Trophoblast cell (in vitro differentiated cells and primary cell): ENCODE data around the gene SPON1.
A peak's percentile ranks its signal among the peaks of the same experiment; 100 is the strongest.

Source experiments
- DNase-seq, 2 donors: peaks; one replicate each; pipeline ENCODE4 v3.0.0-alpha.2; 2016
- H2AFZ ChIP-seq: 2 replicates; pipeline ENCODE4 v1.6.1; 2013; ENCODE audit warnings: low read length, moderate library complexity, mild to moderate bottlenecking; ENCODE audit not compliant: insufficient read depth, poor library complexity
- H2AK5ac ChIP-seq: 2 replicates; pipeline ENCODE4 v1.6.1; 2013; ENCODE audit warnings: mild to moderate bottlenecking, low read length
- H2BK120ac ChIP-seq: 2 replicates; pipeline ENCODE4 v1.6.1; 2013; ENCODE audit warnings: low read length, mild to moderate bottlenecking, moderate library complexity; ENCODE audit not compliant: insufficient read depth, poor library complexity
- H2BK12ac ChIP-seq: 2 replicates; pipeline ENCODE4 v1.6.1; 2013; ENCODE audit warnings: mild to moderate bottlenecking, low read length, moderate library complexity
- H2BK5ac ChIP-seq: 2 replicates; pipeline ENCODE4 v1.6.1; 2013; ENCODE audit warnings: low read length, low read depth, moderate library complexity, mild to moderate bottlenecking; ENCODE audit not compliant: poor library complexity
- H3K14ac ChIP-seq: 2 replicates; pipeline ENCODE4 v1.6.1; 2013; ENCODE audit warnings: mild to moderate bottlenecking, low read length
- H3K18ac ChIP-seq: 2 replicates; pipeline ENCODE4 v1.6.1; 2013; ENCODE audit warnings: mild to moderate bottlenecking, low read length
- H3K23ac ChIP-seq: 2 replicates; pipeline ENCODE4 v1.6.1; 2013; ENCODE audit warnings: low read length
- H3K27ac ChIP-seq: 2 replicates; pipeline ENCODE4 v1.5.1; 2013; ENCODE audit warnings: low read depth, mild to moderate bottlenecking, inconsistent platforms, low read length, moderate library complexity
- H3K27me3 ChIP-seq: 2 replicates; pipeline ENCODE4 v1.6.1; 2013; ENCODE audit warnings: inconsistent platforms, mild to moderate bottlenecking, low read length, moderate library complexity; ENCODE audit not compliant: insufficient read depth
- H3K36me3 ChIP-seq, 2 experiments: 1 replicate in 1 of 2; 2 replicates in 1 of 2; pipeline ENCODE4 v1.6.1; 2013; ENCODE audit warnings: low read length in 2 of 2, mild to moderate bottlenecking in 2 of 2, moderate library complexity in 1 of 2; ENCODE audit not compliant: insufficient read depth in 2 of 2, control insufficient read depth in 1 of 2
- H3K4ac ChIP-seq: 2 replicates; pipeline ENCODE4 v1.6.1; 2013; ENCODE audit warnings: low read depth, mild to moderate bottlenecking, low read length, moderate library complexity
- H3K4me1 ChIP-seq, 2 experiments: 1 replicate in 1 of 2; 2 replicates in 1 of 2; pipeline ENCODE4 v1.6.1; 2013; ENCODE audit warnings: low read length in 2 of 2, mild to moderate bottlenecking in 2 of 2, moderate library complexity in 1 of 2; ENCODE audit not compliant: insufficient read depth in 2 of 2, control insufficient read depth in 1 of 2
- H3K4me2 ChIP-seq: 2 replicates; pipeline ENCODE4 v1.6.1; 2013; ENCODE audit warnings: inconsistent platforms, mild to moderate bottlenecking, low read length, moderate library complexity
- H3K4me3 ChIP-seq: 2 replicates; pipeline ENCODE4 v1.5.1; 2013; ENCODE audit warnings: mild to moderate bottlenecking, low read depth, low read length, inconsistent platforms
- H3K79me1 ChIP-seq: one replicate; pipeline ENCODE4 v1.6.1; 2013; ENCODE audit warnings: low read length
- H3K79me2 ChIP-seq: 2 replicates; pipeline ENCODE4 v1.6.1; 2013; ENCODE audit warnings: low read length, mild to moderate bottlenecking; ENCODE audit not compliant: control insufficient read depth, insufficient read depth, poor library complexity
- H3K9ac ChIP-seq: 2 replicates; pipeline ENCODE4 v1.6.1; 2013; ENCODE audit warnings: mild to moderate bottlenecking, low read length
- H3K9me3 ChIP-seq: 2 replicates; pipeline ENCODE4 v1.6.1; 2013; ENCODE audit warnings: low read depth, mild to moderate bottlenecking, control low read depth, inconsistent platforms, low read length; ENCODE audit not compliant: insufficient read depth
- H4K12ac ChIP-seq: 2 replicates; pipeline ENCODE4 v1.6.1; 2013; ENCODE audit warnings: low read depth, mild to moderate bottlenecking, low read length, moderate library complexity
- H4K8ac ChIP-seq: 2 replicates; pipeline ENCODE4 v1.6.1; 2013; ENCODE audit warnings: low read depth, mild to moderate bottlenecking, low read length, moderate library complexity
- H4K91ac ChIP-seq: one replicate; pipeline ENCODE4 v1.6.1; 2013; ENCODE audit warnings: low read depth, mild to moderate bottlenecking, low read length, moderate library complexity
- WGBS: extraction: QIAGEN DNeasy Blood & Tissue Kit; methylation state at CpG from one replicate; pipeline ENCODE4 v1.1.7; 2013; ENCODE audit warnings: missing lambda C conversion rate; ENCODE audit not compliant: insufficient read length, insufficient coverage; ENCODE audit errors: extremely low coverage; 5-methylcytosine and 5-hydroxymethylcytosine counted together

SPON1 gene

GRCh38 chr11:14179116-14179820 lies 216.7 kb downstream of the SPON1 start:
- Histone ChIP-seq H4K8ac (no peak overlapping the region), H3K79me2 (no peaks in the 10 kb centered on the region), H3K4ac (no peak overlapping the region), H4K12ac (no peak overlapping the region), H2AK5ac (no peak overlapping the region), H3K27me3 (no peaks in the 10 kb centered on the region), H3K14ac (no peak overlapping the region), H3K18ac (no peak overlapping the region), H3K36me3 (no peaks in the 10 kb centered on the region), H3K4me3 (no peak overlapping the region), H3K23ac (no peak overlapping the region), H2BK12ac (no peak overlapping the region), H2AFZ (no peak overlapping the region), H3K4me2 (no peak overlapping the region), H3K79me1 (no peaks in the 10 kb centered on the region), H2BK5ac (no peak overlapping the region), H4K91ac (no peak overlapping the region), H3K27ac (no peak overlapping the region), H2BK120ac (no peak overlapping the region), H3K9me3 (no peaks in the 10 kb centered on the region), H3K9ac (no peak overlapping the region), H3K4me1 (no peaks in the 10 kb centered on the region)
- no CpG with 5 or more reads among the region's 4 CpGs for WGBS
- peak in 1 of 2 donors; percentile 1 for DNase-seq

DNA sequence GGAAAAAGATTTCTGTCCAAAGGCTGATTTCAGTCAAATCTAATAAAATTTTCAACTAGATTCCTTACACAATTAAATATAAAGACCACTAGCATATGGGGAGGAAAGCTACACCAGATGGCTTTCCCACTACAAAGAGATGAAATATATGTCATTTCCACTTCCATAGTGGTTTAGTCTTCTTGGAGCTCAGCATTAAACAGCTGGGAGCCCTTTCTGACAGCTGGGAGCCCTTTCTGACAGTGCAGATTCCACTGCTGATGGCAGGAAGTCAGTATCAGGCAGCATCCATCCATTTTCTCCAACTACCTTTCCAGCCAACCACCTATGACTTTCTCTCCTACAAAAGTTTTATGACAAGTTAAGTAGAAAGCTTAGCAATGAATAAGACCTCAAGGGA lies 218.6 kb downstream of the SPON1 start:
- no peaks in the 10 kb centered on the region for H3K27me3 ChIP-seq
- H2AFZ ChIP-seq: no peak overlapping the region
- no peaks in the 10 kb centered on the region for H3K9me3 ChIP-seq
- H3K79me2 ChIP-seq: no peaks in the 10 kb centered on the region
- H3K23ac ChIP-seq: no peak overlapping the region
- H3K79me1 ChIP-seq: no peaks in the 10 kb centered on the region
- H3K14ac ChIP-seq: no peak overlapping the region
- H3K4me2 ChIP-seq: no peak overlapping the region
- no peak for DNase-seq
- H3K36me3 ChIP-seq: no peaks in the 10 kb centered on the region
- H3K9ac ChIP-seq: no peak overlapping the region
- H2AK5ac ChIP-seq: no peak overlapping the region
- H3K4me3 ChIP-seq: no peak overlapping the region
- no peak overlapping the region for H4K8ac ChIP-seq
- no peak overlapping the region for H3K4ac ChIP-seq
- no peaks in the 10 kb centered on the region for H3K4me1 ChIP-seq
- H4K91ac ChIP-seq: no peak overlapping the region
- no peak overlapping the region for H3K27ac ChIP-seq
- H2BK120ac ChIP-seq: no peak overlapping the region
- H3K18ac ChIP-seq: no peak overlapping the region
- H4K12ac ChIP-seq: no peak overlapping the region
- H2BK5ac ChIP-seq: no peak overlapping the region
- no peak overlapping the region for H2BK12ac ChIP-seq

GRCh38 chr11:14182833-14183364 lies 220.4 kb downstream of the SPON1 start:
- Histone ChIP-seq H2AK5ac (no peak overlapping the region), H2BK5ac (no peak overlapping the region), H3K14ac (no peak overlapping the region), H3K4me2 (no peak overlapping the region), H3K79me2 (no peaks in the 10 kb centered on the region), H3K18ac (no peak overlapping the region), H3K79me1 (no peaks in the 10 kb centered on the region), H4K91ac (no peak overlapping the region), H4K12ac (no peak overlapping the region), H2BK12ac (no peak overlapping the region), H3K4me3 (no peak overlapping the region), H2AFZ (no peak overlapping the region), H3K27ac (no peak overlapping the region), H4K8ac (no peak overlapping the region), H3K4ac (no peak overlapping the region), H3K9me3 (no peaks in the 10 kb centered on the region), H3K9ac (no peak overlapping the region), H3K27me3 (no peaks in the 10 kb centered on the region), H2BK120ac (no peak overlapping the region), H3K23ac (no peak overlapping the region), H3K36me3 (no peaks in the 10 kb centered on the region), H3K4me1 (no peaks in the 10 kb centered on the region)
- no CpG with 5 or more reads among the region's 2 CpGs for WGBS
- no peak for DNase-seq

- no peaks in the 10 kb centered on the region for H3K9me3 ChIP-seq
- H4K8ac ChIP-seq: no peak overlapping the region
- H3K4me3 ChIP-seq: no peak overlapping the region
- H2BK5ac ChIP-seq: no peak overlapping the region
- H4K12ac ChIP-seq: no peak overlapping the region
- no peak overlapping the region for H4K91ac ChIP-seq
- H3K27ac ChIP-seq: no peak overlapping the region
- no peak overlapping the region for H3K4me2 ChIP-seq
- H3K36me3 ChIP-seq: no peaks in the 10 kb centered on the region
- H3K23ac ChIP-seq: no peak overlapping the region
- H3K14ac ChIP-seq: no peak overlapping the region
- no peaks in the 10 kb centered on the region for H3K79me2 ChIP-seq
- no peaks in the 10 kb centered on the region for H3K79me1 ChIP-seq
- no peak overlapping the region for H3K4ac ChIP-seq
- WGBS: no CpG with 5 or more reads among the region's 4 CpGs
- H3K27me3 ChIP-seq: no peaks in the 10 kb centered on the region
- no peak overlapping the region for H2BK120ac ChIP-seq
- no peaks in the 10 kb centered on the region for H3K4me1 ChIP-seq
- no peak for DNase-seq
- H2AFZ ChIP-seq: no peak overlapping the region
- H3K9ac ChIP-seq: no peak overlapping the region
- H2BK12ac ChIP-seq: no peak overlapping the region
- H3K18ac ChIP-seq: no peak overlapping the region
- no peak overlapping the region for H2AK5ac ChIP-seq
These were observed 221.8 kb downstream of the SPON1 start for GRCh38 chr11:14184028-14184940.
